Measurements from ENCODE around the gene OMP. TPM values are rescaled to one million over a fixed set of nuclear protein-coding genes. Genes with fewer than 3 reads are reported as not detected.

OMP gene
- polyA plus RNA-seq, 4 donors: 0.43 to 1.2 TPM; not detected in 2

DNA sequence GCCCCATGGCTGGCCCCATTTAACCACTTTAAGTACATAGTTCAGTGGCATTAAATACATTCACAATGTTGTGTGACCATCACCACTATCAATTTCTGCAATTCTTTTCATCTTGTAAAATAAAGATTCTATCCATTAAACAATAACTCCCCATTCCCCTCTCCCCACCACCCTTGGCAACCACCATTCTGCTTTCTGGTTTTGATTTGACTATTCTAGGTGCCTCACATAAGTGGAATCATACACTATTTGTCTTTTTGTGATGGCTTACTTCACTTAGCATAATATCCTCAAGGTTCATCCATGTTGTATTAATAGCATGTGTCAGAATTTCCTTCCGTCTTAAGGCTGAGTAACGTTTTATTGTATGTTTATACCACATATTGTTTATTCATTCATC is 32.4 kb downstream of the OMP start:
- DNase-seq (ENCODE audit: low read depth in 4 of 4, low spot score in 2 of 4): no peak

DNA sequence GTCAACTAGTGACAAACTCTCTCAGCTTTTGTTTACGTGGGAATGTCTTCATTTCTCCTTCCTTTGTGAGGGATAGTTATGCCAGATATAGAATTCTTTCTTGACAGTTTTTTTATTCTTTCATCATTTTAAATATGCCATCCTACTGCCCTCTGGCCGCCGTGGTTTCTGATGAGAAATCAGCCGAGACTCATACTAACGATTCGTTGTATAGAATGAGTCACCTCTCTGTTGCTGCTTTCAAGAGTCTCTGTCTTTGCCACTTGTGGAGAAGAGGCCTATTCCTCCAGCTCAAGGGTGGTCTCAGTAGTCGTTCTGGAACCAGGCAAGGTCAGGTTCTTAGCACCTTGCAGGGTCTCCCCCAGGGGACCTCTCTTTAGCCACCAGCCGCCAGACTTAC is 33.4 kb downstream of the OMP start:
- DNase-seq (ENCODE audit: low read depth in 4 of 4, low spot score in 2 of 4): no peak

DNA sequence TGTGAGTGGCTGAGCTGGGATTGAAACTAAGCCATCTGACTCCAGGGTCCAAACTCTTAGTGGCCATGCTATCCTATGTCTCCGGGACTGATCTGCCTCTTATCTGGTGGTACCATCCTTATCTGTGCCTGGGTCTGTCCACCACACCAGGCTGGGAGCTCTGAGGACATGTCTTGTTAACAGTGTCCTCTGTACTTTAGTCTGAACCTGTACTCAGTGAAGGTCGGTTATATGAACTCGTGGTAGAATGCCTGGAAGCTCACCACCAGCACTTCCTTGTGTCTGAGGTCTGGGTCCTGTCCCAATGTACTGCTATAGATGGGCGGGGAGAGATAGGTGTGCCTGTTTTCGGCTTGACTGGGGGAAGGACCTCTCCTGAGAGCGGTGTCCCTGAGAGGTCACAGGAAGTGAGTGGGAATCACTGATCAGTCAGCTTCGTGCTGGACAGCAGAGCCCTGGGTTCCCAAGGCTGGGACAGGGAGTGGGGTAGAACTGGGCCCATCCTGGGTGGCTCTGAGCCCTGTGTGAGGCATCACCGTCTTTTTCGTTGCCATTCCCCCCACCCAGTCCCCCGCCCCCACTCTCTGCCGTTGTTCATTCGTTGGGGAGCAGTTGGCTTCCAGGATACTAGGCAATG is 34.3 kb downstream of the OMP start:
- no peak for DNase-seq (ENCODE audit: low read depth in 4 of 4, low spot score in 2 of 4)

DNA sequence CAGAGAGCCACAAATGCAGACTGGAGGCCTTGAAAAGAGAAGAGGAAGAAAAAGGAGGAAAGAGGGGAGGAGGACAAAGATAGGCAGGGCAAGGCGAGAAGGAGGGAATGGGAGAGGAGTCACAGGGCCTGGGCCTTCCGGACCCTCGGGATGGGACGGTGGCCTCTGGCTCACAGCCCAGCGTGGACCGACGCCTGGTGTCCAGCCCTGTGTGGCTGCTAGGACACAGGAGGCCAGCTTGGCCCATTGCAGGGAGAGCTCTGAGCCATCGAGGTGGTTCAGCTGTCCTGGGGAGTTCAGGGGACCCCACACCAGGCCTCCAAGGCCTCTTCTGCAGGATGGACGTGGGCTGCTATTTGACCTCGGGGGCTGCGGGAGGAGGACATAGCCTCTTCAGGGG is 34.8 kb downstream of the OMP start:
- no peak for DNase-seq (ENCODE audit: low read depth in 4 of 4, low spot score in 2 of 4)

DNA sequence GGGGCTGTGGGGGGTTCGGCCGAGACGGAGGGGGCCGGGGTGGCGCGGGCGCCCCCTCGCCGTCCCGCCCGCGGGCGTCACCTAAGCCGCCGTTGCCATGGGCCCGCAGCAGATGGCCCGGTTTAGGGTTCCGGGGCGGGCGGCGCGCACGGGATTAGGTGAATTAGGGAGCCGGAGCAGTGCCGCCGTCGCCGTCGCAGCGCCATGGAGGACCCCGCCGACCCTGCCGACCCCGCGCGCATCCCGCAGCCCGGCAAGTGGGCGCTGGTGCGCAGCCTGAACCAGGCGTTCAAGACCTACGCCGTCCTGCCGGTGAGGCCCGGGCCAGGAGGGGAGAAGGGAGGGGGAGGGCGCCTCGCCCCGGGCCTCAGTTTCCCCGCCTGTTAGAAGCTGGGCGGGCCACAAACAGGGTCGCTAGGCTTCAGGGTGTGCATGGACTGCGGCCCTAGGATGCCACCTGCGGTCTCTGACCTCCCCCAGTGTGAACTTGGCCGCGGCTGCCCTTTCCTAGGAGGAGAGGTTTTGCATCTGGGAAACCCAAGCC is 35.5 kb downstream of the OMP start:
- DNase-seq (ENCODE audit: low read depth in 4 of 4, low spot score in 2 of 4): no peak

DNA sequence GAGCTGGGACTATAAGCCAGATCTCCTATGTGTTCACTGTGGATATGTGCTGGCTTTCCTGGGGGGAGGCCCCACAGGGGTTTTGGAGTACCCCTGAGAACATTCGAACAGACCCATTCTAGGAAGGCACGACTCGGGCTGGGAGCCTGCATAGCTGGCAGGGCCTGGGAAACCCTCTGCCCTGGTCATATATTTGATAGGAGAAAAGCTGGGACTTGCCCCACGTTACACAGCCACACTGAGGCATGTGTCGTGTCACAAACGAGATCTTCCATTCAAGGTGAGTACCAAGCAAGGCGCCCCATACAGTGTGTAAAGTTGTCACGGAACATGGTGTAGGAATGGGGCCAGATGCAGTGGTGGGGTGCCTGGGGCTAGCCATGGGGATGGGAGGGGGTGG is 36.6 kb downstream of the OMP start:
- DNase-seq (ENCODE audit: low read depth in 4 of 4, low spot score in 2 of 4): no peak

DNA sequence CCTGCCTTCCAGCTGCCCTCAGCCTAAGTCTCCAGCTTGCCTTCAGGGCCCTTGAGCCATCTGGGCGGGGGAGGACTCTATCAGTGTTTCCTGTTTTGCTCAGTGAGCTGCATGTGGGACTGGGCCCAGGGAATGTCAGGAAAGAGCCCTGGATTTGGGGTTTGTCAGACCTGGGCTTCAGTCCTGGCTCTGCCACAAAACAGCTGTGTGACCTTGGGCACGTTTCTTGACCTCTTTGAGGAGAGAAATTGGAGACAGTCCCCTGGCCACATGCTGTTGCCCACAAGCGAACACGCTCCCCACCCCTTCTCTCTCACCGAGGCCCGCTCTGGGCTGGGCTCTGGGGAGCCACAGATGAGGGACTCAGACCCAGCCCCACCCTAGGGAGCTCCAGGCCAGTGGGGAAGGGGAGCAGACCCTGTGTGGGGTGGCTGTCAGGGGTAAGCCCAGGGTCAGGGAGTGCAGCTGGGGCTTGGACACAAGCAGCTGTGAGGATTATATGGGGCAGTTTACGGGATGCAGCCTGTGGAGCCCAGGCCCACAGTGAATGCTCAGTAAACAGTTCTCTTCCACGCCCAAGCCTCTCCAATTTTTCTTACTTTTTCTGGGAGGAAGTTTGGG is 37.7 kb downstream of the OMP start:
- DNase-seq (ENCODE audit: low read depth in 4 of 4, low spot score in 2 of 4): no peak

DNA sequence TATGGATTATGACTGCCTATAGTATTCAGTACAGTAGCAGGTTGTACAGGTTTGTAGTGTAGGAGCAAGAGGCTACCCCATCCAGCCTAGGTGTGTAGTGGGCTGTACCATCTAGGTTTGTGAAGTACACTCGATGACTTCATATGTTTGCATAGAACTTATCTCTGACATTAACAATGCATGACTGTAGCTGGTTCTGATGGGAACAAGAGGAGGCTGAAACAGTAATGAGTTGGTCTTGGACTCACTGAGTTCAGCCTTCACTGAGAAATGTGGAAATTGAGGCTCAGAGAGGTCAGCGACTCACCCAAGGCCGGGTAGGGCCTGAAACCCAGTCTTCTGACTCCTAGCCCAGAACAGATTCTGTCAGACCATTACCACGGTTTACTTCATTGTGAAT is 38.4 kb downstream of the OMP start:
- DNase-seq (ENCODE audit: low read depth in 4 of 4, low spot score in 2 of 4): no peak

DNA sequence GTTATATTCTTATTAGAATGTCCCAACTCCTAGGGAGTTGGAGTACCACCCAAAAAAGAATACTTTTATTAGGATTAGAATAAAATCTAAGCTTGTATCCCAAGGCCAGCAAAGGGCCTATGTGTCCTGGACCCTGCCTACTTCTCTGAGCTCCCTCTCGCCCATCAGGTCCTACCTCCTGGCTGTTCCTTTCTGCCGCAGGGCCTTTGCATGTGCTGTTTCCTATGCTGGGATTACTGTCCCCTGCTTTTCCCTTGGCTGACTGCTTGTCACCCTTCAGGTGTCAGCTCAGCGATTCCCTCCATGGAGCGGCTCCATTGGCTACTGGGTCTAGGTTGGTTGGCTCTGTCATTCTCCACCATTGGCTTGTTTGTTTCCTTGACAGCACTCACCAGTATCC is 38.8 kb downstream of the OMP start:
- no peak for DNase-seq (ENCODE audit: low read depth in 4 of 4, low spot score in 2 of 4)

DNA sequence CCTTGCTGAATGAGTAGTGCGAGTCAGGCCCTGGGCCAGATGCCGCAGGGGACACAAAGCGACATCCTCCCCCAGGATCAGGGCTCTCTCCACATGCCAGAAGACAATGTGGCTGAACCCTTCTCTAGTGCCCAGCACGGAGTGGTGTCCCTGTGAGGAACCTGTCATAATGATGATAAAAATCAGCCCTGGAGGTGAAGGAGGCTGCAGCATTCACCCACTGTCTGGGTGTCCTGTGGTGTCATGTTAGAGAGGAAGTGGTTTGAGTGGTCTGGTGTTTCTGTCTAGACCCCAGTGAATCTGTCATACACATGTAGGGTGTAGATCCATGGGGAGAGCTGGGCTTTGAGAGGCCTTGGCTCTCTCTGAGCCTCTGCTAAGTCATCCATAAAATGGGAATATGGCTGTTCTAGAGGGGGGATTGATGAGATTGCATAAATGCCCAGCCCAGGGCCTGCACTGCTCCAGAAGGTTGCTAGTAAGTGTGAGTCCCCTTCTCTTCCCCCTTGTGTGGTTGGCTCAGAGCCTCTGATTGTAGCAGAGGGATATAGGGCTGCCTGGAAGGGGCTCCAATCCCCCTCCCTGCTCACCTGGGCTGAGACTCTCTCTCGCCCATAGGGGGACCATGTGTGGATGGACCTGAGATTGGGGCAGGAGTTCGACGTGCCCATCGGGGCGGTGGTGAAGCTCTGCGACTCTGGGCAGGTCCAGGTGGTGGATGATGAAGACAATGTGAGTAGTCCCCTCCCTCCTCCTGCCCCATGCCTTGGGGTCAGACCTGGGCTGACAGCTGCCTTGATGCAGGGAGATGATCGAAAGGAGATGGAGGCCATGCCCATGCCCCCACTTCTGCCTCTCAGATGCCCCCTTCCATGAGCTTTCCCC is 39.7 kb downstream of the OMP start:
- DNase-seq (ENCODE audit: low read depth in 4 of 4, low spot score in 2 of 4): no peak

DNA sequence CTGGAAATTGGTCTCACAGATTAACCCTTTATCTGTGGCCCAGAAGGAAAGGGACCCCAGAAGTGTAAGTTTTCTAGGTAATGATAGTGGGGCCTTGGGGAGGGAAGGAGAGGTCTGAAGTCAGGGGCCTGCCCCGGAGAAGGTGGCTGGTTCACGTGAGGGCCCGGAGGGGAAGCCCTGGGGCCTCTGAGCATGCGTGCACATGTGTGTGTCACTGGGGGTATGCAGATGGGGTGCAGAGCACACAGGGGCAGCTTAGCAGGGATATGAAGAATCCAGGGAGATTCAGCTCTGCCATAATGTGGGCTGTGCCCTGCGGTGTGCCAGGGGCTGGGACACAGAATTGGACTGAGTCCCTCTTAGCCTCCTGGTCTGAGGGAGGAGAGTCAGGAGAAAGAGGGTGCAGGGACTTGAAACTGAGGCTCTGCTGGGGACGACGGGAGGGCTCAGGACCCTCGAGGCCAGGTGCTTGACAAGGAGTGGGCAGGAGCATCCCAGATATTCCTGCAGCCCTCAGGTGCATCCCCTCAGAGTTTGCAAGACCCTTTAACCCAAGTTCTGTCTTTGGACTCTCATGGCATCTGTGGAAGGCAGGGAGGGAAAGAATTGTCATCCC is 40.9 kb downstream of the OMP start:
- no peak for DNase-seq (ENCODE audit: low read depth in 4 of 4, low spot score in 2 of 4)

DNA sequence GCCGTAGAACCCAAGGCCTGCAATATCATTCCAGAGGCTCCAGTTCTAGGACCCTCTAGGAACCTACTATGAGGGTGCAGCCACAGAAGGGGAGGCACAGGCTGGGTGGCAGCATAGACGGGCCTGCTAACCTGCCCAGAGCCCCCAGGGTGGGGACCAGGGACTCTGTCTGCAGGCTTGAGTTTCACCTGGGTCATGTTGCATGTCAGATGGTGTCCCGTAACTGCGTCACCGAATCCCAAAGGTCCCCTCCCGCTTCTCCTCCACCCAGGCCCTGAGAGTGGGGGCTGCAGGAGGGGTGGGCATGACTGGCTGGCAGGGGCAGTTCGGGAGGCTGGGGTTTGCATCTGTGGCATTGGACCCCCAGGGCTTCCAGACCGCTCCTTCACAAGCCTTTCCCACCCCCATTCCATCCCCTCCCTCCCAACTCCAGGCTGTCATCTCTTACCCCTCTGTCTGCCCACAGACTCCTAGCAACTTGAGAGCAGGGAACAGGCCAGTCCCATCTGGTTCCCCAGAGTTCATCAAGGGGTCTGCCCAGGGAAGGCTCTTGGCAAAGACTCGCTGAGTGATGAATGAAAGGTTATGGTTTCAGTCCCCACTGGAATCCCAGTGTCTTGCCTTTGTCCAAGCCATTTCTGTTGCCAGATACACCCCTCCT is 41.7 kb downstream of the OMP start:
- DNase-seq (ENCODE audit: low read depth in 4 of 4, low spot score in 2 of 4): no peak

DNA sequence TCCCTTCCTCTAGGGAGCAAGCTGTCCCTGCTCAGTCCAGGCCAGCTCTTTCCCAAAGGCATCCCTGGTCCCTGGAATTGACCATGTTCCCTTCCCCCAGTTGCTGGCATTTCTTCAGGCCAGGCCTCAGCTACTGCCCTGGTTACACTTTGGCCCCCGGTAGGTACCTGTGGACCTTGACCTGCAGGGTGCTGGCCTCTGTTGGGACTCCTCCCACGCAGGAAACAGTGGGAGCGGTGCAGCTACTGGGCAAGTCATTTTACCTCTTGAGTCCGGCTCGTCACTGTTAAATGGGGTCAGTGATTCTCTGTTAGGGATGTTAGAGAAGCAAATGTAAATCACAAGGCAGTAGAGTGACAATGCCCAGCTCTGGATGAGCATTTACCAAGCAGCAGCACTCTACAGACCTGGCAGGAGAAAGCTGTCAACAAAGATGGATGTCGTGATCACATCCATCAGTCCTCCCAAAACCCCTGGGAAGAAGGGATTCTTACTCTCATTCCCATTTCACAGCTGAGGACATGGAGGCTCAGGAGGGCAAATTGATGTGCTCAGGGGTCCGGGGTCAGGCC is 42.3 kb downstream of the OMP start:
- no peak for DNase-seq (ENCODE audit: low read depth in 4 of 4, low spot score in 2 of 4)

DNA sequence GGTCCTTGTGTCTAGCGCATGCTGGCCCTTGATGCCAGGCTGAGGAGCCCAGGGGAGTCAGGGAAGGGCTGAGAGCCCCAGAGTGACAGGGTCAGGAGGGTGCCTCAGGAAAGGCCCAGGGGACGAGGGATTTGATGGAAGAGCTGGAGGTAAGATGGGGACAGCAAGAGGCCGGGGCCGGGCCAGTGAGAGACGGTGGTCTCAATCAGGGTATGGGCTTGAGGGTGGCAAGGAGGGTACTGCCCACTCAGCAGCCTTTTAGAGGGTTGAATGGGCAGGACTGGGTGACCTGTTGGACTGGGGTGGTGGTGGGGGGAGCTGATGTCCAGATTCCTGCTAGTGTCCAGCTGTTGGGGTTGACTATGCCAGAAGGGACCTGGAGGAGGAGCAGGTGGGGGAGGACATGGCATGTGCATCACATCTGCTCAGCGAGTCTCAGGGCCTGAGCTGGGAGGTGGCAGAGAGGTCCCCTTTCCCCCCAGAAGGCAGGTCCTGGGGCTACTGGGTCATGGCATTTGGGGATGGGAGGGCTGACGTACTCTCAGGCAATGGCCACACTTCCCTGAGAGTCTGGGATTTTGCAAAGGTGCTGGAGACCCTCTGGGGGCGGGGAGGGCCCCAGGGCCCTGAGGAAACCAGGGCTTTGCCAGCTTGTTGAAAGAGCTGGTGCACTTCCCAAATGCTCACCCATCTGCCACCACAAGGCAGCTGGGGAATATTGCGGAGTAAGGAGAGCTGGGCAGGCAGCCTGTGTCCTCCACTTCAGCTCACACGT is 43.8 kb downstream of the OMP start:
- DNase-seq (ENCODE audit: low read depth in 4 of 4, low spot score in 2 of 4): no peak

DNA sequence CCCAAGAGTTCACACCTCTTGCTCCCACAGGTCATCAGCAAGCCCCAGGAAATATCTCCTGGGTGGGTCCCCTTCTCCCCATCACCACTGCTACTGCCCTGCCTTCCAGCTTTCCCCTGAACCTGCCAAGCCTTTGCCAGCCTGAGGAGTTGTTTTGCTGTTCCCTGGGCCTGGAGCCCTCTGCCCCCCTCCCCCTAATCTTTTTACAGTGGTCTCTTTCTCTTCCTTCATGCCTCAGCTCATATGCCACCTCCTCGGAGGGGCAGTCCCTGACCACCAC is 44.3 kb downstream of the OMP start:
- DNase-seq (ENCODE audit: low read depth in 4 of 4, low spot score in 2 of 4): no peak

DNA sequence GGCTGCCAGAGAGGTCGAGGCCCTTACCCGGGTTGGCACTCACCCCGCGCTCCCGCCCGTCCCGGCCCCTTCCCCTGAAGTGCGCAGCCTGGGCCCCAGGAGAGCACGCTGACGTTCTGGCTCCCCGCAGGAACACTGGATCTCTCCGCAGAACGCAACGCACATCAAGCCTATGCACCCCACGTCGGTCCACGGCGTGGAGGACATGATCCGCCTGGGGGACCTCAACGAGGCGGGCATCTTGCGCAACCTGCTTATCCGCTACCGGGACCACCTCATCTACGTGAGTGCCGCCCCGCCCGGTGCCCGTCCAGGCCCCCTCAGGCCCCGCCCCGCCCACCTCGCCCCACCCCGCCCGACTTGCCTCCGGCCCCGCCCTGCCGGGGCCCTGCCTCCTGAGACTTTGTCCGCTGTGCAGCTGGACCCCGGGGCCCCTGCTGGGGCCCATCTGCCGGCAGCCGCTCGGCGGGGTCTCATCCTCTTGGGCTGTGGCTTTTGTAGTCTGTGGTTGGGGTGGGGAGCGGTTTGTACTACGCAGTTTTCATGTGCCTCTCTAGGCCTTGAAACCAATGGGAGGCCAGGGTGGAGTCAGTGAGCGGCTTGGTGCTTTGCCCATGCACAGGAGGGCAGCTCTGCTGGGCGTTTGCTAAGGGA is 45.2 kb downstream of the OMP start:
- DNase-seq (ENCODE audit: low read depth in 4 of 4, low spot score in 2 of 4): no peak

DNA sequence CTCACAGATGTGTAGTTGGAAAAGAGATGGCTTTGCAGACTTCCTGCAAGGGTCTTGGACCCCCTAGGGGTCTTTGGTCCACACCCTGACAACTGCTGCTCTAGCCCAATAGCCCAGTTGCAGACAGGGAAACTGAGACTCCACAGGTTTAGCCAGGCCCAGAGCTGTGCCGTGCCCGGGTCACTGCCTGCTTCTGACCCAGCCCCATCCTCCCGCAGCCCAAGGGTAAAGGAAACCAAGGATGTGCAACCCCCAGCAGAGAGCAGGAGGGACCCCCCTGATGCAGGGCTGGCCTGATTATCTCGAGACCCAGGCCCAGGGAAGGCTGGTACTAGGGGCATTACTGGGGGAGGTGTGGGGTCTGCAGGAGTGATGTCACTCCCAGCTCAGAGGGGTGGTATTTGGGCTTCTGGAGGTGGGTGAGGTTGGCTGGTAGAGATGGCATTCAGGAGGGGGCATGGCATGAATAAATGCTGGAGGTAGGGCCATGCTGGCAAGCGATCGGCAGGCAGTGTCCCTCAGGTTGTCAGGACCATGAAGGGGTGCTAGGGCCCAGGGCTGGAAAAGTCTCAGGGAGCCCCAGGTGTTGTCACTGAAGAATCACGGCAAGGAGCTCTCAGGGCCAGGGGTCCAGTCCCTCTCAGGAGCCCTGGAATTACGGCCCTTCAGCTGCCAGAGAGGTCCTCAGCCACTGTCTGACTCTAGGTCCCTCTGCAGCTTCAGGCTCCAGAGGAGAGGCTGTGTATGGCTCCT is 46.5 kb downstream of the OMP start:
- no peak for DNase-seq (ENCODE audit: low read depth in 4 of 4, low spot score in 2 of 4)

DNA sequence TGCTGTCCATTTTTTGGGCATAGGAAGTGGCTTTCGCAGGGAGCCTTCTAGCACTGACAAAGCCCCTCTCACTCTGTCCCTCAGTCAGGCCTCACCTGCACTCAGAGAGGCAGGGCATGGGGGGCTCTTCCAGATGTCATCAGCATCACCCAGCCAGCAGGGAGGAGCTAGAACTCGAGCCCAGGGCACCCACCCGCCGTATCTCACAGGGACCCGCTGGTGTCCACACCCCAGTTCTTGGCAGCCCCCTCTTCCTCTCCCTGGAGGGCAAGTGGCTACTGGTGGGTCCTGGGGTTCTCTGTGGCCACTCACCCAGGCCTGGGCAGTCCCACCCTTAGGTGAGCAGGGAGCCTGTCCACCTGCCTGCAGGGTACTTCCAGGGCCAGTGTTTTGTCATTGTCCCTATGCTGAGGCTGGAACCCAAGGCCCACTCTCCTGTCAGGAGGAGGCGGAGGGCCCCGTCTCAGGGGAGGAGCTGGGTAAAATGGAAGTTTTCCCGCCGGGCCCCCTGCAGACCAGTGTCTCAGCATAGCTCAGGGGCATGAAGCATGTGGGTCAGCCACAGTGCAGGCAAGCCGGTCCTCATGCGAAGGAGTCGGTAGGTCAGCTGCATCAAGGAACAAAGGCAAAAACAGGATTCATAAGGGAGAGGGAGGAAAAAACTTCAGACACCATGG is 47.2 kb downstream of the OMP start:
- no peak for DNase-seq (ENCODE audit: low read depth in 4 of 4, low spot score in 2 of 4)

All from left renal cortex interstitium (tissue), 4 donors.